ENCODE data around the gene OSGIN1.

The OSGIN1 gene

GRCh38 chr16:83952940-83953795 lies at the start of gene OSGIN1:
Gene OSGIN1 (plus strand): TSS chr16:83953240. CDS start chr16:83957672, 4,432 bp downstream.
- peak; percentile 19 to 28 for DNase-seq (ENCODE audit: low read depth in 1 of 2, low spot score in 1 of 2)

GRCh38 chr16:83903751-83904150 lies 49.3 kb upstream of the OSGIN1 start:
- DNase-seq (ENCODE audit: low read depth in 1 of 2, low spot score in 1 of 2) = no peak

- DNase-seq (ENCODE audit: low read depth in 1 of 2, low spot score in 1 of 2) = no peak
These were observed 46.4 kb upstream of the OSGIN1 start for GRCh38 chr16:83906683-83907082.

GRCh38 chr16:83907111-83907510 lies 45.9 kb upstream of the OSGIN1 start:
- no peak for DNase-seq (ENCODE audit: low read depth in 1 of 2, low spot score in 1 of 2)

- DNase-seq (ENCODE audit: low read depth in 1 of 2, low spot score in 1 of 2) = no peak
These were observed 45.3 kb upstream of the OSGIN1 start for GRCh38 chr16:83907631-83908250.

- no peak for DNase-seq (ENCODE audit: low read depth in 1 of 2, low spot score in 1 of 2)
These were observed 44.2 kb upstream of the OSGIN1 start for GRCh38 chr16:83908798-83909197.

GRCh38 chr16:83911290-83911689 lies 41.8 kb upstream of the OSGIN1 start:
- no peak for DNase-seq (ENCODE audit: low read depth in 1 of 2, low spot score in 1 of 2)

- no peak for DNase-seq (ENCODE audit: low read depth in 1 of 2, low spot score in 1 of 2)
These were observed 40.4 kb upstream of the OSGIN1 start for GRCh38 chr16:83912519-83913244.

GRCh38 chr16:83913245-83913633 lies 39.8 kb upstream of the OSGIN1 start:
- no peak for DNase-seq (ENCODE audit: low read depth in 1 of 2, low spot score in 1 of 2)

- DNase-seq (ENCODE audit: low read depth in 1 of 2, low spot score in 1 of 2) = no peak
These were observed 38.8 kb upstream of the OSGIN1 start for GRCh38 chr16:83914091-83914710.

GRCh38 chr16:83915081-83915480 lies 38.0 kb upstream of the OSGIN1 start:
- no peak for DNase-seq (ENCODE audit: low read depth in 1 of 2, low spot score in 1 of 2)

GRCh38 chr16:83915491-83915890 lies 37.5 kb upstream of the OSGIN1 start:
- DNase-seq (ENCODE audit: low read depth in 1 of 2, low spot score in 1 of 2) = no peak

GRCh38 chr16:83917152-83918120 lies 35.6 kb upstream of the OSGIN1 start:
- DNase-seq (ENCODE audit: low read depth in 1 of 2, low spot score in 1 of 2) = no peak

- no peak for DNase-seq (ENCODE audit: low read depth in 1 of 2, low spot score in 1 of 2)
These were observed 32.0 kb upstream of the OSGIN1 start for GRCh38 chr16:83920894-83921491.

GRCh38 chr16:83923581-83924365 lies 29.3 kb upstream of the OSGIN1 start:
- DNase-seq (ENCODE audit: low read depth in 1 of 2, low spot score in 1 of 2) = no peak

- DNase-seq (ENCODE audit: low read depth in 1 of 2, low spot score in 1 of 2) = no peak
These were observed 28.4 kb upstream of the OSGIN1 start for GRCh38 chr16:83924686-83925085.

- DNase-seq (ENCODE audit: low read depth in 1 of 2, low spot score in 1 of 2) = no peak
These were observed 27.7 kb upstream of the OSGIN1 start for GRCh38 chr16:83925095-83925905.
